Measurements from ENCODE around the gene UPB1. TPM values are rescaled to one million over a fixed set of nuclear protein-coding genes. Genes with fewer than 3 reads are reported as not detected.

UPB1 gene
- total and polyA plus RNA-seq, 2 experiments from 2014 or later, result 0.39 to 1.6 TPM

DNA sequence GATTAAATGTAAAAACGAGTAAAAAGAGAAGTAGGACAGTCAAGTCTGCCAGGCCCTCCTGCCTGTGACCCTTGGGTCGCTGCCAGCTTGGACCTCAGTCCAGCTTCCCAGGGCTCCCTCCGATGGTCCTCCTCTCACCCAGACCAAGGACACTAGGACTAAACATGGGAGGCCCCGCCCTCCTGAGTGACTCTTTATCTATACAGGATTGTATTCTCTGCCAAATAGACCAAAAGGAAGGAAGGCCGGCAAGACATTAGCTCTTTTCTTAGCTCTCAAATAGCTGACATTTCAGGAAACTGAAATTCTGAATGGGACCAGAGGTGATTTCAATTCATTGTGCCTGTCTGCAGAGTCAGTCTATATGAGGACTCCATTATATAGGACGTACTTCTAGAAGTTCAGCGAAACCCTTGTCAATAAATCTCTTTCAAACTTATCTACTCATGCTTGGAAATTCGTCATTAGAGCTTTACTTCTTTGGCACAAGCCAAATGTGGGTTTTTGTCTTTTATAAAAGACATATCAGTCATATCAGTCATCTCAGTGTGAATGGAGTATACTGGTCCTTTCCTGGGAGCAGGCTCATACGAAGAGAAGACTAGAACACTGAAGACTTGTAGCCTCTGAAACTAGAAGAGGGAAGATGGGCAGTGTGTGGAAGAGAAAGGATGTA is 39.2 kb upstream of the UPB1 start:
- TF ChIP-seq, protein P1, sequence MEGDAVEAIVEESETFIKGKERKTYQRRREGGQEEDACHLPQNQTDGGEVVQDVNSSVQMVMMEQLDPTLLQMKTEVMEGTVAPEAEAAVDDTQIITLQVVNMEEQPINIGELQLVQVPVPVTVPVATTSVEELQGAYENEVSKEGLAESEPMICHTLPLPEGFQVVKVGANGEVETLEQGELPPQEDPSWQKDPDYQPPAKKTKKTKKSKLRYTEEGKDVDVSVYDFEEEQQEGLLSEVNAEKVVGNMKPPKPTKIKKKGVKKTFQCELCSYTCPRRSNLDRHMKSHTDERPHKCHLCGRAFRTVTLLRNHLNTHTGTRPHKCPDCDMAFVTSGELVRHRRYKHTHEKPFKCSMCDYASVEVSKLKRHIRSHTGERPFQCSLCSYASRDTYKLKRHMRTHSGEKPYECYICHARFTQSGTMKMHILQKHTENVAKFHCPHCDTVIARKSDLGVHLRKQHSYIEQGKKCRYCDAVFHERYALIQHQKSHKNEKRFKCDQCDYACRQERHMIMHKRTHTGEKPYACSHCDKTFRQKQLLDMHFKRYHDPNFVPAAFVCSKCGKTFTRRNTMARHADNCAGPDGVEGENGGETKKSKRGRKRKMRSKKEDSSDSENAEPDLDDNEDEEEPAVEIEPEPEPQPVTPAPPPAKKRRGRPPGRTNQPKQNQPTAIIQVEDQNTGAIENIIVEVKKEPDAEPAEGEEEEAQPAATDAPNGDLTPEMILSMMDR (IDR thresholded peaks at IDR 0.05; ENCODE audit: poor library complexity), result no peak
- TF ChIP-seq EZH2 (IDR thresholded peaks at IDR 0.05; ENCODE audit: borderline replicate concordance) (no peak), EZH2phosphoT487 (IDR thresholded peaks at IDR 0.05; ENCODE audit: low read depth, severe bottlenecking, unreplicated experiment) (no peak)
- Histone ChIP-seq H3K9me3 (ENCODE audit: low read depth) (no peaks in the 10 kb centered on the region), H3K27ac (no peak overlapping the region), H3K4me3 (no peak overlapping the region), H4K20me1 (ENCODE audit: insufficient read depth, poor library complexity, severe bottlenecking) (no peaks in the 10 kb centered on the region), H2AFZ (no peak overlapping the region), H3K9me2 (replicated peaks; ENCODE audit: insufficient read depth) (no peaks in the 10 kb centered on the region), H3K79me2 (no peaks in the 10 kb centered on the region), H3K27me3 (no peaks in the 10 kb centered on the region), H3K4me1 (ENCODE audit: insufficient read depth) (peaks cover 14% of the 10 kb centered on the region), H3K36me3 (replicated peaks; ENCODE audit: insufficient read depth, low read depth) (no peaks in the 10 kb centered on the region), H3K4me2 (no peak overlapping the region)
- no peak for DNase-seq (ENCODE audit: low spot score)
- 88% methylated on average over 9 of the region's 9 CpGs for WGBS (ENCODE audit: low lambda C conversion rate, missing lambda C conversion rate)

GRCh38 chr22:24457894-24458420 is 37.2 kb upstream of the UPB1 start:
- no peak overlapping the region for H3K4me3 ChIP-seq
- no peak overlapping the region for H3K27ac ChIP-seq
- WGBS (ENCODE audit: low lambda C conversion rate, missing lambda C conversion rate), result 97% methylated on average over 3 of the region's 3 CpGs
- H3K27me3 ChIP-seq, result no peaks in the 10 kb centered on the region
- DNase-seq (ENCODE audit: low spot score), result no peak
- H4K20me1 ChIP-seq (ENCODE audit: insufficient read depth, poor library complexity, severe bottlenecking), result no peaks in the 10 kb centered on the region
- no peak overlapping the region for H2AFZ ChIP-seq
- no peaks in the 10 kb centered on the region for H3K9me3 ChIP-seq (ENCODE audit: low read depth)
- no peaks in the 10 kb centered on the region for H3K36me3 ChIP-seq (replicated peaks; ENCODE audit: insufficient read depth, low read depth)
- no peak overlapping the region for H3K4me2 ChIP-seq
- TF ChIP-seq EZH2 (IDR thresholded peaks at IDR 0.05; ENCODE audit: borderline replicate concordance) (no peak), EZH2phosphoT487 (IDR thresholded peaks at IDR 0.05; ENCODE audit: low read depth, severe bottlenecking, unreplicated experiment) (no peak)
- TF ChIP-seq, protein P1 (IDR thresholded peaks at IDR 0.05; ENCODE audit: poor library complexity), result no peak
- peaks cover 14% of the 10 kb centered on the region for H3K4me1 ChIP-seq (ENCODE audit: insufficient read depth)
- H3K9me2 ChIP-seq (replicated peaks; ENCODE audit: insufficient read depth), result no peaks in the 10 kb centered on the region
- H3K79me2 ChIP-seq, result no peaks in the 10 kb centered on the region

DNA sequence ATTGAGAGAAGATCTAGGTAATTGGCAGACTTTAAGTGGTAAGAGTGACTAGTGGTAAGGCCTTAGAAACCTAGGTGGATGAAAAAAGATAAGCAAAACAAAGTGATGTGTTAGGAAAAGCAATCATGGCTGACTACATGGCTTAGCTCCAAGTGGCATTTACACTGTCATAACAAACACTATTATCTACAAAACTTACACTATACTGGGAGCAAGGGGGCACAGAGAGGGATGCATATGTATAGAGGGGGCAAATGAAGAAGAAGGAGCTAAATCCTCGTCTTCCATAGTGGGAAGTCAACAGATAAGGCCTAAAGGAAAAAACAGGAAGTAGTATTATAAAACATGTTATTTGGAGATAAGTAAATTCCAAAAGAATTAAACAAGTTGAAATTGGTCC is 35.2 kb upstream of the UPB1 start:
- no peak overlapping the region for H3K4me3 ChIP-seq
- H3K27ac ChIP-seq, result no peak overlapping the region

More for the DNA sequence above, 35.2 kb upstream of the UPB1 start:
- 61% methylated on average over 1 of the region's 1 CpG for WGBS (ENCODE audit: low lambda C conversion rate, missing lambda C conversion rate)
- no peaks in the 10 kb centered on the region for H3K9me3 ChIP-seq (ENCODE audit: low read depth)
- no peaks in the 10 kb centered on the region for H3K36me3 ChIP-seq (replicated peaks; ENCODE audit: insufficient read depth, low read depth)
- H3K9me2 ChIP-seq (replicated peaks; ENCODE audit: insufficient read depth), result no peaks in the 10 kb centered on the region
- H2AFZ ChIP-seq, result no peak overlapping the region
- no peaks in the 10 kb centered on the region for H4K20me1 ChIP-seq (ENCODE audit: insufficient read depth, poor library complexity, severe bottlenecking)
- no peaks in the 10 kb centered on the region for H3K27me3 ChIP-seq
- peak overlapping the region; percentile 63 for H3K4me2 ChIP-seq
- no peaks in the 10 kb centered on the region for H3K79me2 ChIP-seq
- peaks cover 14% of the 10 kb centered on the region for H3K4me1 ChIP-seq (ENCODE audit: insufficient read depth)
- DNase-seq (ENCODE audit: low spot score), result no peak
- TF ChIP-seq EZH2phosphoT487 (IDR thresholded peaks at IDR 0.05; ENCODE audit: low read depth, severe bottlenecking, unreplicated experiment) (no peak), EZH2 (IDR thresholded peaks at IDR 0.05; ENCODE audit: borderline replicate concordance) (no peak)
- TF ChIP-seq, protein P1 (IDR thresholded peaks at IDR 0.05; ENCODE audit: poor library complexity), result no peak

Measured in hepatocyte (in vitro differentiated cells).